Measurements from ENCODE around the gene GNAI3. TPM values are rescaled to one million over a fixed set of nuclear protein-coding genes. Genes with fewer than 3 reads are reported as not detected.

The GNAI3 gene
- polyA plus RNA-seq, 4 donors = 12.2 to 14.2 (median 13.7) TPM

GRCh38 chr1:109589177-109589576, 40.8 kb downstream of the GNAI3 start:
- no peak for DNase-seq (ENCODE audit: low read depth in 4 of 4, low spot score in 3 of 4)

GRCh38 chr1:109589679-109590078, 41.3 kb downstream of the GNAI3 start:
- DNase-seq (ENCODE audit: low read depth in 4 of 4, low spot score in 3 of 4) = no peak

GRCh38 chr1:109592916-109593315, 44.5 kb downstream of the GNAI3 start:
- no peak for DNase-seq (ENCODE audit: low read depth in 4 of 4, low spot score in 3 of 4)

GRCh38 chr1:109595531-109595930, 47.1 kb downstream of the GNAI3 start:
- DNase-seq (ENCODE audit: low read depth in 4 of 4, low spot score in 3 of 4) = peak in 1 of 4 donors; percentile 38

- no peak for DNase-seq (ENCODE audit: low read depth in 4 of 4, low spot score in 3 of 4)
These were observed 49.7 kb downstream of the GNAI3 start for GRCh38 chr1:109598156-109598555.

- DNase-seq (ENCODE audit: low read depth in 4 of 4, low spot score in 3 of 4) = peak in 1 of 4 donors; percentile 24
These were observed 50.2 kb downstream of the GNAI3 start for GRCh38 chr1:109598655-109599054.

GRCh38 chr1:109603229-109603628, 54.8 kb downstream of the GNAI3 start:
- no peak for DNase-seq (ENCODE audit: low read depth in 4 of 4, low spot score in 3 of 4)

GRCh38 chr1:109605381-109605780, 57.0 kb downstream of the GNAI3 start:
- DNase-seq (ENCODE audit: low read depth in 4 of 4, low spot score in 3 of 4) = no peak

GRCh38 chr1:109609881-109610280, 61.5 kb downstream of the GNAI3 start:
- DNase-seq (ENCODE audit: low read depth in 4 of 4, low spot score in 3 of 4) = no peak

GRCh38 chr1:109610609-109611307, 62.3 kb downstream of the GNAI3 start:
- no peak for DNase-seq (ENCODE audit: low read depth in 4 of 4, low spot score in 3 of 4)

- no peak for DNase-seq (ENCODE audit: low read depth in 4 of 4, low spot score in 3 of 4)
These were observed 63.0 kb downstream of the GNAI3 start for GRCh38 chr1:109611308-109611990.

GRCh38 chr1:109613361-109614147, 65.1 kb downstream of the GNAI3 start:
- DNase-seq (ENCODE audit: low read depth in 4 of 4, low spot score in 3 of 4) = no peak

- no peak for DNase-seq (ENCODE audit: low read depth in 4 of 4, low spot score in 3 of 4)
These were observed 67.5 kb downstream of the GNAI3 start for GRCh38 chr1:109615879-109616278.

- DNase-seq (ENCODE audit: low read depth in 4 of 4, low spot score in 3 of 4) = no peak
These were observed 68.0 kb downstream of the GNAI3 start for GRCh38 chr1:109616391-109616790.

- no peak for DNase-seq (ENCODE audit: low read depth in 4 of 4, low spot score in 3 of 4)
These were observed 68.9 kb downstream of the GNAI3 start for GRCh38 chr1:109617291-109617801.

- DNase-seq (ENCODE audit: low read depth in 4 of 4, low spot score in 3 of 4) = no peak
These were observed 70.5 kb downstream of the GNAI3 start for GRCh38 chr1:109618661-109619575.

GRCh38 chr1:109619576-109620400, 71.4 kb downstream of the GNAI3 start, which contains the start of the genes AMPD2 and GNAT2:
Gene AMPD2, plus strand, starts transcription at chr1:109619837. Its CDS starts 1,339 bp downstream, at chr1:109621176.
Gene GNAT2, minus strand, starts transcription at chr1:109619616. Its CDS starts 6,746 bp downstream, at chr1:109612870.
- peak in 2 of 4 donors; percentile 50 to 52 for DNase-seq (ENCODE audit: low read depth in 4 of 4, low spot score in 3 of 4)

GRCh38 chr1:109620401-109620791, 72.0 kb downstream of the GNAI3 start:
- no peak for DNase-seq (ENCODE audit: low read depth in 4 of 4, low spot score in 3 of 4)

- DNase-seq (ENCODE audit: low read depth in 4 of 4, low spot score in 3 of 4) = peak; percentile 80 to 86 (median 84)
These were observed 72.4 kb downstream of the GNAI3 start for GRCh38 chr1:109620841-109621286.

All from right renal pelvis (tissue), 4 donors.